ENCODE data around the gene CD84. TPM values are rescaled to one million over a fixed set of nuclear protein-coding genes. Genes with fewer than 3 reads are reported as not detected.

CD84 gene
- total RNA-seq, 4 donors from 2014 or later: 1.8 to 5.8 (median 2.4) TPM

DNA sequence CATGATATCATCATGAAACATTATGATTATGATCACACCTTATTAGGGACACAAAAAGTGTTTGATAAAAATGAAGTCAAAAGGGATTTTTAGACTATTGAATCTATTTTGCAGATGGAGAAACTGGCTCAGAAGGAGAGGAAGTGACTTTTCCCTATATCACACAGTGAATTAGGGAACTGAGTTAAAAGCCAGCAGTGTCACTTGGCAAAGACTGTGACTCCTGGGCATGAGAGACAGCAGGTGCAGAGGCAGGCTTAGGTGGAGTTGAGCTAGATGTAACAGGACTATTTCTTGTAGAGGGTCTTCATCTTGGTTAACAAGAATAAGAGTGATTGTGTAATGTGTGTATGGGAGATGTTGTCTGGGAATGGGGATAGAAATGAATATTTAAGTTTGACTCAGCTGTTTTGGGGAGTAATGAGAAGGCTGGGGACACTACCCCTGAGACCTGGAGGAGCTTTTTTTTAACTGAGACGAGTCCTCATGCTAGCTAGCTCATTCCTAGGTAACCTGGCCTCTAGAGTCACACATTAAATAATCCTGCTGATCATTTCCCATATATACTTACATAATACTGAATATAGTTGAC, 1.0 kb upstream of the CD84 start:
- no peak overlapping the region for H3K27ac ChIP-seq
- no peak for DNase-seq
- WGBS, 2 donors: 70 to 76% methylated on average over 1 of the region's 1 CpG
- H3K9me3 ChIP-seq: no peaks in the 10 kb centered on the region
- H3K4me1 ChIP-seq: no peaks in the 10 kb centered on the region
- TF ChIP-seq, protein P1, sequence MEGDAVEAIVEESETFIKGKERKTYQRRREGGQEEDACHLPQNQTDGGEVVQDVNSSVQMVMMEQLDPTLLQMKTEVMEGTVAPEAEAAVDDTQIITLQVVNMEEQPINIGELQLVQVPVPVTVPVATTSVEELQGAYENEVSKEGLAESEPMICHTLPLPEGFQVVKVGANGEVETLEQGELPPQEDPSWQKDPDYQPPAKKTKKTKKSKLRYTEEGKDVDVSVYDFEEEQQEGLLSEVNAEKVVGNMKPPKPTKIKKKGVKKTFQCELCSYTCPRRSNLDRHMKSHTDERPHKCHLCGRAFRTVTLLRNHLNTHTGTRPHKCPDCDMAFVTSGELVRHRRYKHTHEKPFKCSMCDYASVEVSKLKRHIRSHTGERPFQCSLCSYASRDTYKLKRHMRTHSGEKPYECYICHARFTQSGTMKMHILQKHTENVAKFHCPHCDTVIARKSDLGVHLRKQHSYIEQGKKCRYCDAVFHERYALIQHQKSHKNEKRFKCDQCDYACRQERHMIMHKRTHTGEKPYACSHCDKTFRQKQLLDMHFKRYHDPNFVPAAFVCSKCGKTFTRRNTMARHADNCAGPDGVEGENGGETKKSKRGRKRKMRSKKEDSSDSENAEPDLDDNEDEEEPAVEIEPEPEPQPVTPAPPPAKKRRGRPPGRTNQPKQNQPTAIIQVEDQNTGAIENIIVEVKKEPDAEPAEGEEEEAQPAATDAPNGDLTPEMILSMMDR (IDR thresholded peaks at IDR 0.05): no peak
- TF ChIP-seq POLR2A (IDR thresholded peaks at IDR 0.05): no peak
- intact Hi-C loops (cut with DNase I): no loop called here
- H3K36me3 ChIP-seq: no peaks in the 10 kb centered on the region
- no peaks in the 10 kb centered on the region for H3K27me3 ChIP-seq
- no peak overlapping the region for H3K4me3 ChIP-seq (replicated peaks in 1 of 3)

DNA sequence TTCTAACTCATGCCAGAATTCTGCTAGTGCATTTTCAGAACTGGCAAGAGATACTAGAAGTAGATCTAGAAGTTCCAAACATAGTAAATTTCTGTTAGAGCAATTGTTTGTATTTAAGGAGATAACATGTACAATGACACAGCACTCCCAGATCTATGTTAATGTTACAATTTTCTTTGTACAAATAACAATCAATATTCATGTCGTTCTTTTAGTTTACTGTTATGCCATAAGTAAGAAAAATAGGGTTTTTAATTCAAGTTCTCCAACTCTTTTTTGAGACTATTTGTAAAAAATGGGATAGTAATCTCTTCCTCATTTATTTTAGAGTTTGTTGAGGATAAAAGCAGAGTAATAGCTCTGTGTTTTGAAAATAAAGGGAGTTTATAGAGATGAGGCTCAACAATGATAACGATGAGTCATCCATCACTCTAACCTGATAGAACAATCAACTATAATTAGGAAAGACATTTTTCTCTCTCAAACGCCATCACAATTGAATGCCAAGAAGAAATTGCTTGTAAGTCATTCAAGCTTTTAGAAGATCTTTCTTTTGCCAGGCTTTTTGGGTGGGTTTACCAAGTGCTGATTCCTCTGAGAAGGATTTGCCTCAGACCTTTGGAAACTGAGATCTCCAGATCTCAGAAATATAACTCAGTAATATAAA, 638 bp downstream of the CD84 start:
- Histone ChIP-seq H3K27ac (no peak overlapping the region), H3K27me3 (no peaks in the 10 kb centered on the region), H3K4me1 (no peaks in the 10 kb centered on the region), H3K9me3 (no peaks in the 10 kb centered on the region), H3K4me3 (replicated peaks in 1 of 3) (no peak overlapping the region), H3K36me3 (no peaks in the 10 kb centered on the region)
- DNase-seq: no peak
- no peak for TF ChIP-seq POLR2A (IDR thresholded peaks at IDR 0.05)
- TF ChIP-seq, protein P1 (IDR thresholded peaks at IDR 0.05): no peak
- intact Hi-C loops (cut with DNase I): no loop called here
- 46 to 52% methylated on average over 3 of the region's 3 CpGs for WGBS, 2 donors

DNA sequence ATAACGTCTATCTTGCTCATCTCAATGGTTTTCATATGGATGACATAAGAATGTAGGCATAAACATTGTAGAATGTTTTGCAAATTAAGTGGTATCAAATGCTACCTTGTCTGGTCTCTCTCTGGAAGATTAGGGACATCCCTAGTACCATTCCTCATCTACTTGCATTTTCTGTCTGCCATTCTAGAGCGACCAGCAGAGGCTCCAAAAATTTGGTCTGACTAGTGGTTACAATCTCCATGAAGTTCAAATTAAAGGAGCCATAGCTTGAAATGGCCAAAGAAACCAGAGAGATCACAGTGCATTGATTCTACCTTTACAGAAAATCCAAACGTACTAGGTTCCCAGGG, 1.1 kb downstream of the CD84 start:
- Histone ChIP-seq H3K27ac (no peak overlapping the region), H3K9me3 (no peaks in the 10 kb centered on the region), H3K27me3 (no peaks in the 10 kb centered on the region), H3K4me1 (no peaks in the 10 kb centered on the region), H3K36me3 (no peaks in the 10 kb centered on the region), H3K4me3 (replicated peaks in 1 of 3) (no peak overlapping the region)
- intact Hi-C loops (cut with DNase I): no loop called here
- WGBS, 2 donors: 72 to 73% methylated on average over 3 of the region's 3 CpGs
- DNase-seq: no peak
- TF ChIP-seq, protein P1 (IDR thresholded peaks at IDR 0.05): no peak
- TF ChIP-seq POLR2A (IDR thresholded peaks at IDR 0.05): no peak

DNA sequence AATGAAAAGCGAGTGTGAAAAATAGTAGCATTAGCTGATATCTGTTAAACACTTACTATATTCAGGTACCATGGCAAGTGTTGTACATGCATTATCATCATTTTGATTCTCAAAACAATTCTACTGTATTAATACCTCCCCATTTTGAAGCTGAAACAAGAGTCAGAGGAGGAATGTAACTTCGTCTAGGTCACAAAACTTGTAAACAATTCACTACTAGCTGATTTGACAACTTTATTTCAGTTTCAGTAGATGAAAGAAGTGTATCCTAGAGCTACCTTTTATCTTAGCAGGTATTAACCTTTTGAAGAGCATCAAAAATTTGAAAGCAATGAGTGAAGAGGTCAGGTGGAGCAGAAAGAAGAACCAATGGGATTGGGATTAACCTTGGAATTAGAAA, 1.6 kb downstream of the CD84 start:
- intact Hi-C loops (cut with DNase I): no loop called here
- no peaks in the 10 kb centered on the region for H3K4me1 ChIP-seq
- no peak for DNase-seq
- 66 to 70% methylated on average over 2 of the region's 2 CpGs for WGBS, 2 donors
- TF ChIP-seq, protein P1 (IDR thresholded peaks at IDR 0.05): no peak
- no peak for TF ChIP-seq POLR2A (IDR thresholded peaks at IDR 0.05)
- H3K4me3 ChIP-seq (replicated peaks in 1 of 3): no peak overlapping the region
- no peaks in the 10 kb centered on the region for H3K9me3 ChIP-seq
- no peaks in the 10 kb centered on the region for H3K36me3 ChIP-seq
- no peaks in the 10 kb centered on the region for H3K27me3 ChIP-seq
- no peak overlapping the region for H3K27ac ChIP-seq

DNA sequence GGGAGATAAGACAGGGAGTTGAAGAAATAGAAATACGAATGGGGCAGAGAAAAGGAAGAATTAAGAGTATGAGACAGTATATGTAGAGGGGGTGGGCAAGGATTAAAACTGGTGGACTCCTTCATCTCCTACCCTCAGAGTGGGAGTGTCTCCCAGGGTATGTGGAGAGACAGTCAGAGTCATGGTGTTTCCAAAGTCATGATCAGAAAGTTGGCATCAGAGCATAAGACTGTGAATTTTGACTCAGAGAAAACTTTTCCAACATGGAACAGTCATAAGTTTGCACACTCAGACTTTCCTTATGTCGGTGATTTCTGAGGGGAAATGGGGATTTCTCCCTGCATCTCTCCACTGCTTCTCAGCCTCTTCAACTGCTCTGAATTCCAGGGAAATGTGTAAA, 2.4 kb downstream of the CD84 start:
- no peaks in the 10 kb centered on the region for H3K27me3 ChIP-seq
- 40 to 45% methylated on average over 2 of the region's 2 CpGs for WGBS, 2 donors
- TF ChIP-seq, protein P1 (IDR thresholded peaks at IDR 0.05): no peak
- TF ChIP-seq POLR2A (IDR thresholded peaks at IDR 0.05): no peak
- DNase-seq: no peak
- no peaks in the 10 kb centered on the region for H3K36me3 ChIP-seq
- H3K4me3 ChIP-seq (replicated peaks in 1 of 3): no peak overlapping the region
- no peak overlapping the region for H3K27ac ChIP-seq
- intact Hi-C loops (cut with DNase I): no loop called here
- H3K9me3 ChIP-seq: no peaks in the 10 kb centered on the region
- H3K4me1 ChIP-seq: no peaks in the 10 kb centered on the region
